Measurements from ENCODE around the gene USP21.

The USP21 gene

DNA sequence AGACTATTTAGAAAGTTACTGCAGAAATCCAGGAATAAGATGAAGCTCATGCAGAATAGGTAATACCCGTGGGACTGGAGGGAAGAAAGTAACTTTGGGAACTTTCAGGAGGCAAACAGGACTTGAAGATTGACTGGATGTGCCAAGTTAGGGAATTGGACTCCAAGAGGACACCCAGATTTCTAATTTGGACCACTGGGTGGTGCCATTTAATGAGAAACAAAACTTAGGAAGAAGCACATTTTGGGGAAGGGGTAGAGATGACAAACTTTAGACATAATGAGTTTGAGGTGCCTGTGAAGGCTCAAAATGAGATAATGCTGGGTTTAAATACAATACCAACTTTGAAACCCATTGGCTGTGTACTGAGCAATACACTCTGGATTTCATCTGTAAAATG, 21.3 kb downstream of the USP21 start:
- TF ChIP-seq, protein P1, sequence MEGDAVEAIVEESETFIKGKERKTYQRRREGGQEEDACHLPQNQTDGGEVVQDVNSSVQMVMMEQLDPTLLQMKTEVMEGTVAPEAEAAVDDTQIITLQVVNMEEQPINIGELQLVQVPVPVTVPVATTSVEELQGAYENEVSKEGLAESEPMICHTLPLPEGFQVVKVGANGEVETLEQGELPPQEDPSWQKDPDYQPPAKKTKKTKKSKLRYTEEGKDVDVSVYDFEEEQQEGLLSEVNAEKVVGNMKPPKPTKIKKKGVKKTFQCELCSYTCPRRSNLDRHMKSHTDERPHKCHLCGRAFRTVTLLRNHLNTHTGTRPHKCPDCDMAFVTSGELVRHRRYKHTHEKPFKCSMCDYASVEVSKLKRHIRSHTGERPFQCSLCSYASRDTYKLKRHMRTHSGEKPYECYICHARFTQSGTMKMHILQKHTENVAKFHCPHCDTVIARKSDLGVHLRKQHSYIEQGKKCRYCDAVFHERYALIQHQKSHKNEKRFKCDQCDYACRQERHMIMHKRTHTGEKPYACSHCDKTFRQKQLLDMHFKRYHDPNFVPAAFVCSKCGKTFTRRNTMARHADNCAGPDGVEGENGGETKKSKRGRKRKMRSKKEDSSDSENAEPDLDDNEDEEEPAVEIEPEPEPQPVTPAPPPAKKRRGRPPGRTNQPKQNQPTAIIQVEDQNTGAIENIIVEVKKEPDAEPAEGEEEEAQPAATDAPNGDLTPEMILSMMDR (IDR thresholded peaks at IDR 0.05; ENCODE audit: low read depth, low read length): peak; percentile 40
- no peak overlapping the region for H3K4me3 ChIP-seq (ENCODE audit: low read depth, low read length)
- no peak for DNase-seq (ENCODE audit: low read depth, low spot score)
- in situ Hi-C loops (cut with HindIII; ENCODE audit: low sequenced_read_pairs): no loop called here

DNA sequence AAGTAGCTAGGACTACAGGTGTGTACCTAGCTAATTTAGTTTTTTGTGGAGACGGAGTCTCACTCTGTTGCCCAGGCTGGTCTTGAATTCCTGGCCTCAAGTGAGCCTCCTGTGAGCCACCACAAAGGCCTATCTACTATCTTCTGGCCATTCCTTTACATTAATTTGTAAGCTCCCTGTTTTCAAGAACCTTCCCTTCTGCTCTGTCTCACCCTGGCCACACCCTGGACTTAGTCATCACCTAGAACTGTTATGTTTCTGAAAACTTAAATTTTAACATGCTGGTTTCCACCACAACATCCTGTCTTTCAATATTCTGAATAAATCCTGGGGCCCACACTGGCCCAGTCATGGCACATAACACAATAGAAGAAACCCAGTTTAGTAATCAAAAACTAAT, 22.9 kb downstream of the USP21 start:
- DNase-seq (ENCODE audit: low read depth, low spot score): peak; percentile 56
- TF ChIP-seq, protein P1 (IDR thresholded peaks at IDR 0.05; ENCODE audit: low read depth, low read length): no peak

DNA sequence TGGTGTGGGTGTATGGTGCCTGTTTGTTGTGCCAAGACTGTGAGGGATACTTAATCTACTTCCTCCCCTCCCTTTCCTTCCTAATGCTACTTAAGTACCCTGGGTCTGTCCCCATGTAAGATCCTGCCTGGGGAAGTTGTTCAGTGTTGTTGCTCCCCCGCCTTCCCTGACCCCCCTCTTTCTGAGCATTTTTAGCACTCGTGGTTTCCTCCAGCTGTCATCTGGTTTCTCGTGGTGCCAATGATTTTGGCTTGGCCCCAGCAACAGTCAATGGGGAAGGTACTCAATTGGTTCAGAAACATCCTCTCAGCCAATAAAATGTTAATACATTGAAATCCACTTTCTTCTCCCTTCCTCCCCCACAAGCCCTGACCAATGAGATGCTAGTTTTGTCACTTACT, 26.0 kb downstream of the USP21 start:
- H3K4me3 ChIP-seq (ENCODE audit: low read depth, low read length): no peak overlapping the region
- TF ChIP-seq, protein P1 (IDR thresholded peaks at IDR 0.05; ENCODE audit: low read depth, low read length): no peak
- in situ Hi-C loops (cut with HindIII; ENCODE audit: low sequenced_read_pairs): no loop called here
- DNase-seq (ENCODE audit: low read depth, low spot score): peak; percentile 57

More for the DNA sequence above, 22.9 kb downstream of the USP21 start:
- no peak overlapping the region for H3K4me3 ChIP-seq (ENCODE audit: low read depth, low read length)
- in situ Hi-C loops (cut with HindIII; ENCODE audit: low sequenced_read_pairs): no loop called here

DNA sequence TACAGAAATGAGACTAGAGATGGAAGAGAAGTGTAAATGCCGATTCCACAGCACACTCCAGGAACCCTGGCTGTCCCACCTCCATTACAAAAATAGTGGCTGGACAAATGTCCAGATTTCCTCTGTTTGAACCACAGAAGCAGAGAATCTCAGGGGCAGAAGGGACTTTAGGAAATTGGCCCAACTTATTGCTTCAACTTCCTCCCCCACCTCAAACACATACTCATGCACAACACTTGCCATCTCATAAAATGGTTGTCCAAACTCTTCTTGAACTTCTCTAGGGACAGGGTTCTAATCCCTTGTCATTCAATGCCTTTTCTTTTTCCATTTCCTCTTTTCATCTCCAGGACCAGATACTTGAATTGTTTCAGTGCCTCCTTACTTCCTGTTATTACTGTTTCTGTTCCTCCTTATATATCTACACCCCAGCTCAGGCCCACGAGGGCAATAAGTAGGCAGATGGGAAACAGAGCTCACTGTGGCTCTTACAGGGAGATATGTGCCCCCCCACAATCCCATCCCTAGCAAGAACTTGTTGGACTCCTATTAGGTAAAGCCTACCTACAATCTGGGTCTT, 26.5 kb downstream of the USP21 start:
- in situ Hi-C loops (cut with HindIII; ENCODE audit: low sequenced_read_pairs): no loop called here
- DNase-seq (ENCODE audit: low read depth, low spot score): no peak
- TF ChIP-seq, protein P1 (IDR thresholded peaks at IDR 0.05; ENCODE audit: low read depth, low read length): no peak
- no peak overlapping the region for H3K4me3 ChIP-seq (ENCODE audit: low read depth, low read length)

DNA sequence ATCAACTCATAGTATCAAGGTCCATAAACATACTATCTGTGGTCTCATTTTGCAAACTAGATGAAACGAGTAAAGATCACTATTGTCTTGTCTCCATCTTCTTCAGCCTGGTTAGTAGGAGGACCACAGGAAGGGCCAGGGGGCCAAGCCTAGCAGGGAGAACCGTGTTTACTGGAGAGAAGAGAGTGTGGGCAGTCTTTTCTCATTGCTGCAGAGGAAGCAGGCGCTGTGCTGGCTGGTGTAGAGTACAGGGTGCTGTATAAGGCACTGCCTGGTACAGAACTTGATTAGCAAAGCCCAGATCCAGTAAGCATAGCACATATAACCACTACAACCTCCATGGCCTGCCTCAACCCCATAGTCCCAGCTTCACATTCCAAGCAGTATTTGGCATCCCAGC, 28.0 kb downstream of the USP21 start:
- in situ Hi-C loops (cut with HindIII; ENCODE audit: low sequenced_read_pairs): no loop called here
- no peak overlapping the region for H3K4me3 ChIP-seq (ENCODE audit: low read depth, low read length)
- TF ChIP-seq, protein P1 (IDR thresholded peaks at IDR 0.05; ENCODE audit: low read depth, low read length): no peak
- no peak for DNase-seq (ENCODE audit: low read depth, low spot score)

DNA sequence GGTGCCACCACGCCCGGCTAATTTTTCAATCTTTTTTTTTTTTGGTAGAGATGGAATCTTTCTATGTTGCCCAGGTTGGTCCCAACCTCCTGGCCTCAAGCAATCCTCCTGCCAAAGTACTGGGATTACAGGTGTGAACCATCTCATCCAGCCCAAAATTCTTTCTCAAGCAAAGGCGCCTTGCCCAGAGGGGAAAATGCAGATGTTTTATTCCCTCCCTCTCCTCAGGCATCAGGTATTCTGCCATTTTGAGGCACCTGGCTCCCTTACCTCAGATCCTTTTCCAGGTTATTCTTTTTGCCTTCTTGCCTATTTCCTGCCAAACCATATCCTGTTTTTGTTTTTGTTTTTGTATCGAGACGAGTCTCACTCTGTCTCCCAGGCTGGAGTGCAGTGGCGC, 29.1 kb downstream of the USP21 start:
- TF ChIP-seq, protein P1 (IDR thresholded peaks at IDR 0.05; ENCODE audit: low read depth, low read length): no peak
- H3K4me3 ChIP-seq (ENCODE audit: low read depth, low read length): no peak overlapping the region
- in situ Hi-C loops (cut with HindIII; ENCODE audit: low sequenced_read_pairs): no loop called here
- no peak for DNase-seq (ENCODE audit: low read depth, low spot score)

DNA sequence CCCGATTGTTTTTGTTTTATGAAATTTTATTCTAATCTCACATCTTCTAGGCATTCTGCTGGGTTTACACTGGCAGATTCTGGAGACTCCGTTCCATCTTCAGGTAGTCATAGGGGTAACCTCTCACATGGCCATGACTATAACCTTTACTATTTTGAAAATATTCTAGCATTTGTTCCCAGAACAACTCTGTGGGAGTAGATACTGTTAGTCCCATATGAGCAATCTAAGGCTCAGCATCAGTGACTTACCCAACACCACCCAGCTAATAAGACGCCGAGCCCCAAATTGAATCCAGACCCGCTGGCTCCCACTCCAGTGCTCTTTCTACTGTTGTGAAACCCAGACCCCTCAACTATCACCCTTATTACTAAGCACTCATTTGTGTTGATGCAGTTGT, 29.7 kb downstream of the USP21 start:
- DNase-seq (ENCODE audit: low read depth, low spot score): no peak
- TF ChIP-seq, protein P1 (IDR thresholded peaks at IDR 0.05; ENCODE audit: low read depth, low read length): no peak
- no peak overlapping the region for H3K4me3 ChIP-seq (ENCODE audit: low read depth, low read length)
- in situ Hi-C loops (cut with HindIII; ENCODE audit: low sequenced_read_pairs): no loop called here

Measured in astrocyte of the spinal cord (primary cell).